ENCODE data around the gene ZNF433. TPM values are rescaled to one million over a fixed set of nuclear protein-coding genes. Genes with fewer than 3 reads are reported as not detected.

Gene ZNF433
- total RNA-seq, 1 donor from 2014 or later, result not detected

DNA sequence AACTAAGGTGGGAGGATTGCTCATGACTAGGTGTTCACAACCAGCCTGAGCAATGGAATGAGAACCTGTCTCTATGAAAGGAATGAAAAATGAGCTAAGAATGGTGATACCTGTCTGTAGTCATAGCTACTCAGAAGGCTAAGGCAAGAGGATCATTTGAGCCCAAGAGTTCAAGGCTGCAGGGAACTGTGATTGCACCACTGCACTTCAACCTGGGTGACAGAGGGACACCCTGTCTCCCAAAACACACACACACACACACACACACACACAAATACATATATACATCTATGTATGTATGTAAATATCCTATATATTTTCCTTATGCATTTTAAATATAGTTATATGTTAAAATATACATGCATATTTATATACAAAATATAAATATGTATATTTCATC, 7.4 kb upstream of the ZNF433 start:
- no peak for DNase-seq (ENCODE audit: low spot score in 2 of 2)
- Histone ChIP-seq H3K27ac (no peak overlapping the region), H3K27me3 (no peaks in the 10 kb centered on the region), H3K9me3 (peaks cover 18 to 22% of the 10 kb centered on the region in 2 donors), H3K36me3 (no peaks in the 10 kb centered on the region), H3K4me1 (no peaks in the 10 kb centered on the region), H3K4me3 (no peak overlapping the region)
- no peak for TF ChIP-seq CTCF (IDR thresholded peaks at IDR 0.05)
- intact Hi-C loops (cut with DNase I), result no loop called here

DNA sequence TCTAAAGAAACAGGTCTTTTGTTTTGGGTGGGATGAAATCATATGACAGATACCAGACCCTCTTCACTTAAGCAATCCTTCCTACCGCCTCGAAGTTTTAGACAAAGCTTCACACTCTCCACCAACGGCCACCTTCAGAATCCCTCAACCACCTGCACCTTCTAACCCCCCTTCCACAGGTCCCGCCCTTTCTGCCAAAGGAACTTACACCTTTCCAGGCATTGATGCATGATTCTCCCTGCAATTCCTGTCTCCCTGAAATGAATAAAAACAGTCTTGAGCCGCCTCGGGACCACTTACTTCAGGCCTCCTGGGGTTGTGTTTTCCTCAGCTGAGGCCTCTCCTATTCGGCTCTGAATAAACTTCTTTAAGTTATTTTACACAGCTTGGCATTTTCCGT, 859 bp downstream of the ZNF433 start:
- Histone ChIP-seq H3K36me3 (peaks cover 0 to 2% of the 10 kb centered on the region in 2 donors), H3K27ac (peak overlapping the region; percentile 74 to 84), H3K27me3 (no peaks in the 10 kb centered on the region), H3K4me1 (peaks cover 0 to 5% of the 10 kb centered on the region in 2 donors), H3K4me3 (peak overlapping the region; percentile 68 to 74), H3K9me3 (no peaks in the 10 kb centered on the region)
- TF ChIP-seq CTCF (IDR thresholded peaks at IDR 0.05), result no peak
- intact Hi-C loops (cut with DNase I), result loop anchor here (1.0 to 10.0 kb wide), 5 partner anchors 19 to 460 kb away; partner anchors contain the start of gene ZNF700
- DNase-seq (ENCODE audit: low spot score in 2 of 2), result no peak

GRCh38 chr19:12034198-12034597, 1.3 kb downstream of the ZNF433 start:
- Histone ChIP-seq H3K27me3 (no peaks in the 10 kb centered on the region), H3K4me1 (peaks cover 0 to 5% of the 10 kb centered on the region in 2 donors), H3K36me3 (peaks cover 0 to 3% of the 10 kb centered on the region in 2 donors), H3K27ac (no peak overlapping the region), H3K4me3 (peak overlapping the region in 1 of 2 donors; percentile 74), H3K9me3 (no peaks in the 10 kb centered on the region)
- no peak for TF ChIP-seq CTCF (IDR thresholded peaks at IDR 0.05)
- no peak for DNase-seq (ENCODE audit: low spot score in 2 of 2)
- intact Hi-C loops (cut with DNase I), result loop anchor here (2.0 to 10.0 kb wide), 2 partner anchors 45 to 461 kb away; no protein-coding TSS in a partner anchor

DNA sequence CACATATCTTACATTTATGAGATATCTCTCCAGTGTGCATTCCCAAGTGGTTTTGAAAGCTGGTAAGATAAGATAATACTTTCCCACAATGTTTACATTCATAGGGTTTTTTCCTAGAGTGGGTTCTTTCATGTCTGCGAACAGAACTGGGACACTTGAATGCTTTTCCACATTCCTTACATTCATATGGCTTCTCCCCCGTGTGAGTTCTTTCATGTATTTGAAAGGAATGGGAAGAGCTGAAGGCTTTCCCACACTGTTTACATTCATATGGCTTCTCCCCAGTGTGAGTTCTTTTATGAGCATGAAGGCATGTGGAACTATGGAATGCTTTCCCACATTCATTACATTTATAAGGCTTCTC, 19.7 kb downstream of the ZNF433 start:
- H3K4me3 ChIP-seq, result no peak overlapping the region
- H3K27me3 ChIP-seq, result no peaks in the 10 kb centered on the region
- DNase-seq (ENCODE audit: low spot score in 2 of 2), result no peak
- H3K4me1 ChIP-seq, result no peaks in the 10 kb centered on the region
- no peak overlapping the region for H3K27ac ChIP-seq
- intact Hi-C loops (cut with DNase I), result no loop called here
- peaks cover 79 to 100% of the 10 kb centered on the region in 2 donors for H3K9me3 ChIP-seq
- TF ChIP-seq CTCF (IDR thresholded peaks at IDR 0.05), result no peak
- H3K36me3 ChIP-seq, result peaks cover 50 to 68% of the 10 kb centered on the region in 2 donors

DNA sequence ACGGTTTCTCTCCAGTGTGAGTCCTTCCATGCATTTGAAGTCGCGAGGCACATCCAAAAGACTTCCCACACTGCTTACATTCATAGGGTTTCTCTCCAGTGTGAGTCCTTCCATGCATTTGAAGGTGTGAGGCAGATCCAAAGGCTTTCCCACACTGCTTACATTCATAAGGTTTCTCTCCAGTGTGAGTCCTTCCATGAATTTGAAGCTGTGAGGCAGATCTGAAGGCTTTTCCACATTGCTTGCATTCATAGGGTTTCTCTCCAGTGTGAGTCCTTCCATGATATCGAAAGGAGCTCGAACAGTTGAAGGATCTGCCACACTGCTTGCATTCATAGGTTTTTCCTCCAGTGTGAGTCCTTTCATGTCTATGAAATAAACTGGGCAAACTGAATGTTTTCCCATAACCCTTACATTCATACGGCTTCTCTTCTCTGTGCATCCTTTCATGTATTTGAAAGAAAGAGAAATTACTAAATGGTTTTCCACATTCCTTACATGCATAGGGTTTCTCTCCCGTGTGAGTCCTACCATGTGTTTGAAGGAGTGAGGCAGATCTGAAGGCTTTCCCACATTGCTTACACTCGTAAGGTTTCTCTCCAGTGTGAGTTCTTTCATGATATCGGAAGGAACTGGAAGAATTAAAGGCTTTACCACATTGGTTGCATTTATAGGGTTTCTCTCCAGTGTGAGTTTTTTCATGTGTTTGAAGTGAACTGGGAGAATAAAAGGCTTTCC, 20.3 kb downstream of the ZNF433 start:
- DNase-seq (ENCODE audit: low spot score in 2 of 2), result no peak
- H3K27me3 ChIP-seq, result no peaks in the 10 kb centered on the region
- peaks cover 50 to 68% of the 10 kb centered on the region in 2 donors for H3K36me3 ChIP-seq
- peaks cover 81 to 97% of the 10 kb centered on the region in 2 donors for H3K9me3 ChIP-seq
- H3K4me3 ChIP-seq, result no peak overlapping the region
- H3K4me1 ChIP-seq, result no peaks in the 10 kb centered on the region
- intact Hi-C loops (cut with DNase I), result no loop called here
- H3K27ac ChIP-seq, result no peak overlapping the region
- no peak for TF ChIP-seq CTCF (IDR thresholded peaks at IDR 0.05)
